Activated naive CD4-positive, alpha-beta T cell treated with anti-CD3 and anti-CD28 coated beads, Interleukin-2, amount 10 ng/mL, durations not matched to agents 7 days and 5 days (primary cell): Measurements from ENCODE around the gene MYDGF.
"Not testable (repeated sequence)": the region's sequence is repeated elsewhere in the genome, so short reads cannot be mapped to it uniquely, and the experiment has no call there.

ENCODE experiments used
- CTCF ChIA-PET: fragments of 350-600 bp; sonication (Branson Sonifier 250); formaldehyde crosslinking; loops from one replicate; lab custom pipeline; 2021; ENCODE audit warnings: antibody characterized with exemption; lab: Charles Lee
- DNase-seq: peaks from one replicate; pipeline ENCODE4 v3.0.0-alpha.2; 2020
- H3K27ac Mint-ChIP-seq: one replicate; pipeline ENCODE4 v1.8.0; 2021; ENCODE audit warnings: mild to moderate bottlenecking, moderate library complexity, mixed read lengths
- H3K27me3 Mint-ChIP-seq: one replicate; pipeline ENCODE4 v1.8.0; 2021; ENCODE audit warnings: mild to moderate bottlenecking, mixed read lengths
- H3K36me3 Mint-ChIP-seq: one replicate; pipeline ENCODE4 v1.8.0; 2021; ENCODE audit warnings: mixed read lengths
- H3K4me1 Mint-ChIP-seq: one replicate; pipeline ENCODE4 v1.8.0; 2021; ENCODE audit warnings: mixed read lengths
- H3K4me3 Mint-ChIP-seq: one replicate; pipeline ENCODE4 v1.8.0; 2021; ENCODE audit warnings: mild to moderate bottlenecking, moderate library complexity, mixed read lengths
- H3K9me3 Mint-ChIP-seq: one replicate; pipeline ENCODE4 v1.8.0; 2021; ENCODE audit warnings: mixed read lengths

The MYDGF gene

DNA sequence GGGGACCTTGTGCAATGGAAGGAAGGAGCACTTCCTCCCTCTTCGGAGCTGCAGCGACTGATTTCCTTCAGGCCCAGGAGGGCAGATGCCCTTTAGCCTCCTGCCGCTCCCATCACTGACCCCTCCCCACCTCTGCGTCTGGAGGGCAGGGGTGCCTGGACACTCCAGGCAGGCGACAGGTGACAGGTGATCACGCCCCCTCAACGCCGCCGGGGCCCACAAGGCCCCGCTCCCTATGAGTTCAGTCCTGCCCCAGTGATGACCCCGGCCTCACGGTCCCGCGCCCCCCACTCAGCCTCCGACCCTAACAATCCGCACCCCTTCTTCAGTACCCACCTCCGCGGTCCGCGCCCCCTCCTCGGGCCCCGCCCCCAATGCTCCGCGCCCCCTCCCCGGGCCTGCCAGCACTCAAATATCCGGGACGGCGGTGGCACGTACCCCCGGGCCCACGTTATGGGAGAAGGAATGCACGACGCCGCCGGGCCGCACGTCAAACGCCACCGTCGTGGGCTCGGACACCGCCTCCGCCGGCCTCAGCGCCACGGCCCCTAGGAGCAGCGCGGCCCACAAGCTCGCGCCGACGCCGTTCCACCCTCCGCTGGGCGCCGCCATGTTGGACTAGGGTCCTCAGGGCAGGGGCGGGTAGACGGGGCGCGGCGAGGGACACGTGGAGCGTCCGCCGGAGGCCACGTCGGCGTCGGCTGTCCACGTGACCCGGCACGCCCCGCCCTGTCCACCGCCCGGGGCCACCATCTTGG, at the start of gene MYDGF:
Gene MYDGF, minus strand, starts transcription at position 620 of the 758 bp plus-strand sequence. Its CDS starts 8 bp downstream, at position 612.
- no peaks in the 10 kb centered on the region for H3K27me3 Mint-ChIP-seq
- peak within 1 kb of the TSS; percentile 91 for H3K4me3 Mint-ChIP-seq
- H3K4me1 Mint-ChIP-seq = peaks cover 18% of the 10 kb centered on the region
- H3K27ac Mint-ChIP-seq = peak within 1 kb of the TSS; percentile 83
- H3K9me3 Mint-ChIP-seq = no peaks in the 10 kb centered on the region
- CTCF ChIA-PET = no interaction called here
- peak; percentile 96 for DNase-seq
- H3K36me3 Mint-ChIP-seq = peaks cover 10% of the 10 kb centered on the region

- Mint-ChIP-seq H3K9me3 (no peaks in the 10 kb centered on the region), H3K4me1 (peaks cover 29% of the 10 kb centered on the region), H3K36me3 (peaks cover 44% of the 10 kb centered on the region), H3K4me3 (no peak overlapping the region), H3K27me3 (peaks cover 5% of the 10 kb centered on the region), H3K27ac (no peak overlapping the region)
- no peak for DNase-seq
- CTCF ChIA-PET = no interaction called here
Measured at GRCh38 chr19:4719499-4719866, 49.3 kb upstream of the MYDGF start.

- Mint-ChIP-seq H3K36me3 (peaks cover 47% of the 10 kb centered on the region), H3K27me3 (no peaks in the 10 kb centered on the region), H3K9me3 (no peaks in the 10 kb centered on the region), H3K27ac (no peak overlapping the region), H3K4me1 (peaks cover 25% of the 10 kb centered on the region), H3K4me3 (no peak overlapping the region)
- CTCF ChIA-PET = no interaction called here
- DNase-seq = no peak
Measured at GRCh38 chr19:4717966-4718701, 48.0 kb upstream of the MYDGF start.

- Mint-ChIP-seq H3K27me3 (no peaks in the 10 kb centered on the region), H3K4me3 (no peak overlapping the region), H3K27ac (no peak overlapping the region), H3K9me3 (no peaks in the 10 kb centered on the region), H3K4me1 (peaks cover 21% of the 10 kb centered on the region), H3K36me3 (peaks cover 45% of the 10 kb centered on the region)
- CTCF ChIA-PET = no interaction called here
- DNase-seq = no peak
Measured at GRCh38 chr19:4717191-4717965, 47.2 kb upstream of the MYDGF start.

GRCh38 chr19:4715529-4716221, 45.5 kb upstream of the MYDGF start:
- peaks cover 48% of the 10 kb centered on the region for H3K36me3 Mint-ChIP-seq
- no peak overlapping the region for H3K27ac Mint-ChIP-seq
- peaks cover 6% of the 10 kb centered on the region for H3K4me1 Mint-ChIP-seq
- H3K4me3 Mint-ChIP-seq = no peak overlapping the region
- no peaks in the 10 kb centered on the region for H3K9me3 Mint-ChIP-seq
- H3K27me3 Mint-ChIP-seq = no peaks in the 10 kb centered on the region
- CTCF ChIA-PET = no interaction called here
- DNase-seq = no peak

DNA sequence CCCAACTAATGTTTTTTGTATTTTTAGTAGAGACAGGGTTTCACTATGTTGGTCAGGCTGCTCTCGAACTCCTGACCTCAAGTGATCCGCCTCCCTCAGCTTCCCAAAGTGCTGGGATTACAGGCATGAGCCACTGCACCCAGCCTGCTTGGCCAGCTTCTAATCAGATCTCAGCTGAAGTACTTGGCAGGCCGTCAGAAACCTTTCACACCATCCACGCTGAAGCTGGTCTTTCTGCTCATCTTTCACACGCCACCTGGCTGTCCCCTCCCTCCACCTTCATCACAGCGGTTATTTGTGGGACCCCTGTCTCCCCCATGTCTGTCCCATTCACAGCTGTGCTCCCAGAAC, 45.0 kb upstream of the MYDGF start:
- peaks cover 42% of the 10 kb centered on the region for H3K36me3 Mint-ChIP-seq
- H3K27ac Mint-ChIP-seq, H3K27me3 Mint-ChIP-seq, CTCF ChIA-PET, H3K4me3 Mint-ChIP-seq, DNase-seq, H3K9me3 Mint-ChIP-seq, H3K4me1 Mint-ChIP-seq: not testable (repeated sequence)

GRCh38 chr19:4714016-4714415, 43.9 kb upstream of the MYDGF start:
- no peaks in the 10 kb centered on the region for H3K27me3 Mint-ChIP-seq
- CTCF ChIA-PET = no interaction called here
- H3K27ac Mint-ChIP-seq = no peak overlapping the region
- H3K4me1 Mint-ChIP-seq = peaks cover 5% of the 10 kb centered on the region
- peaks cover 43% of the 10 kb centered on the region for H3K36me3 Mint-ChIP-seq
- H3K9me3 Mint-ChIP-seq = no peaks in the 10 kb centered on the region
- no peak overlapping the region for H3K4me3 Mint-ChIP-seq
- DNase-seq = no peak

DNA sequence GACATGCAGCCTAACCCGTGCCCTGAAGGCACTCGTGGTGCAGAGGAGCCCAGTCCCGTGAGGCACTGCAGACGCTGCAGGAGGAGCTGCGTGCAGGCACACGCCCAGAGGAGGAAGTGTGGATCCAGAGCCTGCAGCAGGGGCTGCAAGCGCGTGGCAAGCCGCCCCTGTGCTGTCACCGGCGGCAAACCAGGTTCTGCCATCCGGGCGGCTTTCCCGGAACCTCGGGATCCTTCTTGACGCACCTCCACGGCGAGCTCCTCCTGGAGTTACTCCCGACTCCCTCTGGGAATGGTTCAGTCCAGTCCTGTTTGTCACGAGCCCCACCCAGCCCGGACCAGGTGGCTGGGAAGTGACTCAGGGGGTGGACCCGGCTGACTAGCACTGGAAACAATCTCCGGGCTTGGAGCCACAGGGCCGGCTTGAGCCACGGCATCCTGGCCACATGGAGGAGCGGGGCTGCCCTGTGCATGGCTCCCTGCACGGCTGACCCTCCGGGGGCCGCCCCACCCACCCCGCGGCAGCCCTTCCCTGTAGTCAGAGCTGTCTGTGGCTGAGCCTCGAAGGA, 43.3 kb upstream of the MYDGF start:
- H3K4me1 Mint-ChIP-seq = peaks cover 6% of the 10 kb centered on the region
- DNase-seq = no peak
- H3K9me3 Mint-ChIP-seq = no peaks in the 10 kb centered on the region
- CTCF ChIA-PET = interaction anchor here (0.6 kb wide), 1 partner anchor 8 kb away, joined by 3 read pairs; no protein-coding TSS in a partner anchor
- no peaks in the 10 kb centered on the region for H3K27me3 Mint-ChIP-seq
- H3K27ac Mint-ChIP-seq = no peak overlapping the region
- H3K36me3 Mint-ChIP-seq = peaks cover 40% of the 10 kb centered on the region
- H3K4me3 Mint-ChIP-seq = no peak overlapping the region

DNA sequence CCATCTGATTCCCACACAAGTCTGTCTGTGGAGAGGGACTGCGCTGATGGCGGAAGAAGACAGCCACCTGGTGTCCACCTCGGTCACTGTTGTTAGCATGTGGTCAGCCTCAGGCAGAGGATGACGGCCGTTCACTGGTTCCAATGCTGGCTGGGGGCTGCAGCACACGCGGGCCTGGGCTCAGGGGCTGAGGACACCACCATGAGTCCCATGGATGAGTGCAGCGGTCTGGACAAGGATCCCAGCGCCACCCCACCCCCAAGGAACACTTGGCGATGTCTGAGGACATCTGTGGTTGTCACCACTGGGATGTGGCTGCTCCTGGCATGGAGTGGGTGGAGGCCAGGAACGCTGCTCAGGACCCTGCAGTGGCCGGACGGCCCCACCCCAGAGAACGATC, 42.6 kb upstream of the MYDGF start:
- Mint-ChIP-seq H3K4me1 (peaks cover 8% of the 10 kb centered on the region), H3K36me3 (peaks cover 40% of the 10 kb centered on the region), H3K4me3 (no peak overlapping the region), H3K27me3 (no peaks in the 10 kb centered on the region), H3K27ac (no peak overlapping the region), H3K9me3 (no peaks in the 10 kb centered on the region)
- CTCF ChIA-PET = no interaction called here
- DNase-seq = no peak

DNA sequence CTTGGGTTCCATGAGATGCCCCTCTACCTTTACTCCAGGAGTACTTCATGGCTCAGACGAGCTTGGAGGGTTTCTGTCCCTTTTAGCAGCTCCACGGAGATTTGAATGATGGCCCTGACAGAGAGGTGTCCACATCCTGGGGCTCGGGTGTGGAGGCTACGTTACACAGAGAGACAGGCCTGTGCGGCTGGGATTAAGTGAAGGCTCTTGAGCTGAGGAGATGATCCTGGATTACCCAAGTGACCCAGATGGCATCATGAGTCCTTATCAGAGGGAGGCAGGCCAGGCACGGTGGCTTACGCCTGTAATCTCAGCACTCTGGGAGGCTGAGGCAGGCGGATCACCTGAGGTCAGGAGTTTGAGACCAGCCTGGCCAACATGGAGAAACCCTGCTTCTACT, 41.1 kb upstream of the MYDGF start:
- peaks cover 29% of the 10 kb centered on the region for H3K36me3 Mint-ChIP-seq
- H3K4me3 Mint-ChIP-seq = no peak overlapping the region
- H3K9me3 Mint-ChIP-seq = no peaks in the 10 kb centered on the region
- peaks cover 8% of the 10 kb centered on the region for H3K4me1 Mint-ChIP-seq
- no peaks in the 10 kb centered on the region for H3K27me3 Mint-ChIP-seq
- CTCF ChIA-PET = no interaction called here
- DNase-seq = no peak
- no peak overlapping the region for H3K27ac Mint-ChIP-seq

DNA sequence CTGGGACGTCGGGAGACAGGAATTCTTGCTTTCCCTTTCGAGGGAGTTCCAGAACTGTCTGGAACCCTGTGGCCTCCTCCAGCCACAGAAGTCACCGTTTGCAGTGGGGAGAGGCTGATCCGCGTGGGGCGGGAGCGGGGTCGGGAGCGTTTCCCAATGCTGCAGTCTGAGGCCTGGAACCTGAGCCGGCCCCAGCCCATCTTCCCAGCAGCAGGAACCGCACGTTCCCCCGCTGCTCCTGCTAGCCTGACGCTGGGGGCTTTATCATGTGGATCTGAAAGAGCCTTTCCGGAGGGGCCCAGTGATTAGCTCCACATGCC, 40.1 kb upstream of the MYDGF start:
- CTCF ChIA-PET = interaction anchor here (1.0 kb wide), 1 partner anchor 9 kb away, joined by 3 read pairs; no protein-coding TSS in a partner anchor
- Mint-ChIP-seq H3K27ac (no peak overlapping the region), H3K36me3 (peaks cover 22% of the 10 kb centered on the region), H3K4me1 (peaks cover 8% of the 10 kb centered on the region), H3K9me3 (no peaks in the 10 kb centered on the region), H3K27me3 (no peaks in the 10 kb centered on the region), H3K4me3 (no peak overlapping the region)
- no peak for DNase-seq

GRCh38 chr19:4709440-4710280, 39.5 kb upstream of the MYDGF start:
- H3K27me3 Mint-ChIP-seq = no peaks in the 10 kb centered on the region
- H3K4me3 Mint-ChIP-seq = no peak overlapping the region
- CTCF ChIA-PET = interaction anchor here (1.0 kb wide), 1 partner anchor 9 kb away, joined by 3 read pairs; no protein-coding TSS in a partner anchor
- H3K4me1 Mint-ChIP-seq = peaks cover 8% of the 10 kb centered on the region
- no peak overlapping the region for H3K27ac Mint-ChIP-seq
- DNase-seq = no peak
- H3K9me3 Mint-ChIP-seq = no peaks in the 10 kb centered on the region
- peaks cover 19% of the 10 kb centered on the region for H3K36me3 Mint-ChIP-seq

- H3K36me3 Mint-ChIP-seq = peaks cover 17% of the 10 kb centered on the region
- CTCF ChIA-PET = no interaction called here
- H3K27ac Mint-ChIP-seq = no peak overlapping the region
Measured at GRCh38 chr19:4707956-4708650, 38.0 kb upstream of the MYDGF start.

More at GRCh38 chr19:4707956-4708650, 38.0 kb upstream of the MYDGF start:
- Mint-ChIP-seq H3K9me3 (no peaks in the 10 kb centered on the region), H3K4me1 (peaks cover 8% of the 10 kb centered on the region), H3K27me3 (no peaks in the 10 kb centered on the region), H3K4me3 (no peak overlapping the region)
- DNase-seq = no peak
